Peyer's patch (tissue), 4 donors: ENCODE measurements around the gene ZFP36L2.

ENCODE experiments used
- POLR2A ChIP-seq, 2 donors: fragments of 450-650 bp; IDR thresholded peaks; one replicate each; pipeline ENCODE4 v1.5.1; 2017; ENCODE audit warnings: antibody characterized with exemption in 2 of 2, mild to moderate bottlenecking in 2 of 2, moderate library complexity in 2 of 2
- TF ChIP-seq, protein P1 (sequence below), 6 experiments: fragments of 450-650 bp in 4 of 6; fragments of 200-600 bp in 2 of 6; sonication (generic) in 1 of 6; IDR thresholded peaks; one replicate each; pipeline ENCODE4 v1.5.1; 2017 to 2019; ENCODE audit warnings: antibody characterized with exemption in 6 of 6, mild to moderate bottlenecking in 3 of 6, moderate library complexity in 1 of 6

DNA sequence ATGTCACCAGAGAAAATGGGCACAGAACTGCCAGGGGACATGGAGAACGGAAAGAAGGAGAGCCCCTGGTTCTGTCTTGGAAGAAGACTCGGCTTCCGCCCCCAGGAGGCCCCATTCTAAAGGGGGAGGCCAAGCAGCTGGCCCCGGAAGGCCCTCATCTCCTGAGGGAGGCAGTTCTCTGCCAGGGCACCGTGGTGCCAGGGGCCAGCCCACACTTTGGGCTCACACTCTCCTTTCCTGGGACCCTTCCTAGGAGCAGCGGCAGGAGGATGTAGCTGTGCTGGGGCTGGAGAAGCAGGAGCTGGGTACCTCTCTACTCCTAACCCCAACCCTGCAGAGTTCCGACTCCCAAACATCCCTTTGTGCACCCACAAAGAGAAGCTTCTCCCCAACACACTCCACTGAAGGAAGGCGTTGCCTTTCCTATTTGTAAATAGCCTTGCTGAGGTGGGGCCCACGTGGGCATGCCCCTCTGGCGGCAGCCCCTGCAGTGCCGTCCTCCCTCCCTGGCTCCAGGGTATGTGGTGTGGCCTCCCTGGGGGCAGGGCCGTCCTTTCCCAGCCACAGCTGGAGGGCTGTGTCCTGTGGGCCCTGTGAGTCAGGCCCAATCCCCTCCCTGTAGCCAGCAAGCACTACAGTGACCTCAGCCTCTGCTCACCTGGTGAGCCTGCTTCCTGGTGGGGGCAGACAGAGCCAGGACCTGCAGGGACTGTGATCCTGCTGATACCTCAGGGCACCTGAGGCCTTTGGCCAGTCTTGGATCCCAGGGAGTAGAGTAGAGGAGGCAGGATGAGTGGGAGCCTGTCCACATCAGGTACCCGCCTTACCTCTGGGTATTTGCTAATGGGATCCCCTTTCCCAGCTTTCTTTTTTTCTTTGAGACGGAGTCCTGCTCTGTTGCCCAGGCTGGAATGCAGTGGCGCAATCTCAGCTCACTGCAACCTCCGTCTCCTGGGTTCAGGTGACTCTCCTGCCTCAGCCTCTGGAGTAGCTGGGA is 26.6 kb downstream of the ZFP36L2 start:
- TF ChIP-seq, protein P1, sequence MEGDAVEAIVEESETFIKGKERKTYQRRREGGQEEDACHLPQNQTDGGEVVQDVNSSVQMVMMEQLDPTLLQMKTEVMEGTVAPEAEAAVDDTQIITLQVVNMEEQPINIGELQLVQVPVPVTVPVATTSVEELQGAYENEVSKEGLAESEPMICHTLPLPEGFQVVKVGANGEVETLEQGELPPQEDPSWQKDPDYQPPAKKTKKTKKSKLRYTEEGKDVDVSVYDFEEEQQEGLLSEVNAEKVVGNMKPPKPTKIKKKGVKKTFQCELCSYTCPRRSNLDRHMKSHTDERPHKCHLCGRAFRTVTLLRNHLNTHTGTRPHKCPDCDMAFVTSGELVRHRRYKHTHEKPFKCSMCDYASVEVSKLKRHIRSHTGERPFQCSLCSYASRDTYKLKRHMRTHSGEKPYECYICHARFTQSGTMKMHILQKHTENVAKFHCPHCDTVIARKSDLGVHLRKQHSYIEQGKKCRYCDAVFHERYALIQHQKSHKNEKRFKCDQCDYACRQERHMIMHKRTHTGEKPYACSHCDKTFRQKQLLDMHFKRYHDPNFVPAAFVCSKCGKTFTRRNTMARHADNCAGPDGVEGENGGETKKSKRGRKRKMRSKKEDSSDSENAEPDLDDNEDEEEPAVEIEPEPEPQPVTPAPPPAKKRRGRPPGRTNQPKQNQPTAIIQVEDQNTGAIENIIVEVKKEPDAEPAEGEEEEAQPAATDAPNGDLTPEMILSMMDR (IDR thresholded peaks at IDR 0.05), result no peak
- TF ChIP-seq POLR2A (IDR thresholded peaks at IDR 0.05), result no peak
